Small intestine (tissue), 7 donors: ENCODE measurements around the gene RAPGEF1. TPM values are rescaled to one million over a fixed set of nuclear protein-coding genes. Genes with fewer than 3 reads are reported as not detected.
A peak's percentile ranks its signal among the peaks of the same experiment; 100 is the strongest.

ENCODE experiments used
- DNase-seq, 2 donors: peaks; one replicate each; pipeline versions ENCODE4 v3.0.0 to v3.0.0-alpha.2; 2013
- FAIRE-seq: peaks from 2 replicates; lab custom pipeline; 2012; peaks lifted over from hg19 to GRCh38; lab: Jason Lieb, UNC
- H3K27ac ChIP-seq, 3 donors: one replicate each; pipeline ENCODE4 v1.5.1; 2013; ENCODE audit warnings: low read length in 2 of 3, mild to moderate bottlenecking in 2 of 3, control low read depth in 1 of 3, inconsistent platforms in 1 of 3, low read depth in 1 of 3, moderate library complexity in 1 of 3
- H3K27me3 ChIP-seq, 3 donors: one replicate each; pipeline ENCODE4 v1.6.1; 2013; ENCODE audit warnings: low read length in 3 of 3, inconsistent platforms in 1 of 3; ENCODE audit not compliant: control insufficient read depth in 3 of 3, insufficient read depth in 3 of 3
- H3K36me3 ChIP-seq, 3 donors: one replicate each; pipeline ENCODE4 v1.6.1; 2013; ENCODE audit warnings: low read length in 3 of 3, inconsistent platforms in 1 of 3, low read depth in 1 of 3, mild to moderate bottlenecking in 1 of 3, moderate library complexity in 1 of 3; ENCODE audit not compliant: control insufficient read depth in 3 of 3, insufficient read depth in 2 of 3
- H3K4me1 ChIP-seq, 3 donors: one replicate each; pipeline ENCODE4 v1.6.1; 2013; ENCODE audit warnings: low read length in 2 of 3, inconsistent platforms in 1 of 3, low read depth in 1 of 3, mild to moderate bottlenecking in 1 of 3, moderate library complexity in 1 of 3; ENCODE audit not compliant: control insufficient read depth in 3 of 3, insufficient read depth in 2 of 3
- H3K4me3 ChIP-seq, 3 donors: one replicate each; pipeline ENCODE4 v1.5.1; 2013; ENCODE audit warnings: low read length in 3 of 3, control low read depth in 1 of 3, inconsistent platforms in 1 of 3, low read depth in 1 of 3, mild to moderate bottlenecking in 1 of 3, moderate library complexity in 1 of 3
- H3K9me3 ChIP-seq, 2 donors: one replicate each; pipeline ENCODE4 v1.6.1; 2013; ENCODE audit warnings: low read depth in 1 of 2, low read length in 1 of 2; ENCODE audit not compliant: control insufficient read depth in 2 of 2, insufficient read depth in 1 of 2
- WGBS, 3 donors: extraction: QIAGEN DNeasy Blood & Tissue Kit; methylation state at CpG; one replicate each; pipeline ENCODE4 v1.1.7; 2013; 5-methylcytosine and 5-hydroxymethylcytosine counted together
- polyA plus RNA-seq, 4 donors: library from polyadenylated mRNA; stranded (reverse) in 3 of 4; unstranded in 1 of 4; fragments of 200-250 nt in 3 of 4; fragments of 120-200 nt in 1 of 4; gene quantifications; one replicate each; pipeline versions ENCODE4 v1.2.1 to v1.2.3, GENCODE V29; 2013
- donor health status: healthy with polysubstance abuse.
- donor health status: control.
- donor health status: control.
- donor health status: Bipolar disorder and iron deficiency.
- donor health status: healthy.

Gene RAPGEF1
- polyA plus RNA-seq, 4 donors: 15.4 to 43.4 (median 21.2) TPM

- H3K4me3 ChIP-seq: no peak overlapping the region
- 54 to 65% (median 61%) methylated on average over 5 of the region's 5 CpGs for WGBS, 3 donors
- no peak for DNase-seq
- FAIRE-seq: no peak
- H3K36me3 ChIP-seq: peaks cover 0 to 9% (median 0%) of the 10 kb centered on the region in 3 donors
- peaks cover 6 to 21% (median 12%) of the 10 kb centered on the region in 3 donors for H3K4me1 ChIP-seq
- no peaks in the 10 kb centered on the region for H3K27me3 ChIP-seq
- H3K27ac ChIP-seq: peak overlapping the region in 1 of 3 donors; percentile 64
- H3K9me3 ChIP-seq: no peaks in the 10 kb centered on the region
Measured at GRCh38 chr9:131697908-131698617, 41.8 kb downstream of the RAPGEF1 start.

GRCh38 chr9:131697097-131697496, 42.8 kb downstream of the RAPGEF1 start:
- Histone ChIP-seq H3K9me3 (no peaks in the 10 kb centered on the region), H3K4me3 (no peak overlapping the region), H3K4me1 (peaks cover 6 to 24% (median 12%) of the 10 kb centered on the region in 3 donors), H3K36me3 (peaks cover 0 to 9% (median 0%) of the 10 kb centered on the region in 3 donors), H3K27ac (peak overlapping the region in 1 of 3 donors; percentile 64), H3K27me3 (no peaks in the 10 kb centered on the region)
- FAIRE-seq (no peak), DNase-seq (no peak)
- 67 to 75% (median 69%) methylated on average over 6 of the region's 6 CpGs for WGBS, 3 donors

- no peak for FAIRE-seq
- H3K9me3 ChIP-seq: no peaks in the 10 kb centered on the region
- WGBS, 3 donors: 95 to 96% (median 96%) methylated on average over 6 of the region's 6 CpGs
- H3K4me3 ChIP-seq: no peak overlapping the region
- peaks cover 6 to 22% (median 12%) of the 10 kb centered on the region in 3 donors for H3K4me1 ChIP-seq
- H3K27me3 ChIP-seq: no peaks in the 10 kb centered on the region
- peaks cover 0 to 9% (median 0%) of the 10 kb centered on the region in 3 donors for H3K36me3 ChIP-seq
- H3K27ac ChIP-seq: no peak overlapping the region
- no peak for DNase-seq
Measured at GRCh38 chr9:131695836-131696460, 43.9 kb downstream of the RAPGEF1 start.

GRCh38 chr9:131695366-131695765, 44.5 kb downstream of the RAPGEF1 start:
- peaks cover 0 to 9% (median 0%) of the 10 kb centered on the region in 3 donors for H3K36me3 ChIP-seq
- 95 to 97% (median 96%) methylated on average over 5 of the region's 5 CpGs for WGBS, 3 donors
- no peaks in the 10 kb centered on the region for H3K27me3 ChIP-seq
- H3K9me3 ChIP-seq: no peaks in the 10 kb centered on the region
- H3K4me1 ChIP-seq: peaks cover 6 to 21% (median 12%) of the 10 kb centered on the region in 3 donors
- no peak overlapping the region for H3K27ac ChIP-seq
- DNase-seq: no peak
- FAIRE-seq: no peak
- H3K4me3 ChIP-seq: no peak overlapping the region

- 82 to 94% (median 91%) methylated on average over 4 of the region's 4 CpGs for WGBS, 3 donors
Measured at GRCh38 chr9:131693651-131694597, 46.0 kb downstream of the RAPGEF1 start.

GRCh38 chr9:131692612-131693562, 47.0 kb downstream of the RAPGEF1 start:
- peaks cover under 1 to 15% (median 3%) of the 10 kb centered on the region in 3 donors for H3K4me1 ChIP-seq
- H3K9me3 ChIP-seq: no peaks in the 10 kb centered on the region
- 85 to 93% (median 90%) methylated on average over 7 of the region's 7 CpGs for WGBS, 3 donors
- H3K4me3 ChIP-seq: no peak overlapping the region
- no peak for DNase-seq
- H3K27ac ChIP-seq: no peak overlapping the region
- H3K27me3 ChIP-seq: no peaks in the 10 kb centered on the region
- no peak for FAIRE-seq
- peaks cover 0 to 9% (median 0%) of the 10 kb centered on the region in 3 donors for H3K36me3 ChIP-seq

More at GRCh38 chr9:131693651-131694597, 46.0 kb downstream of the RAPGEF1 start:
- Histone ChIP-seq H3K4me3 (no peak overlapping the region), H3K27me3 (no peaks in the 10 kb centered on the region), H3K9me3 (no peaks in the 10 kb centered on the region), H3K27ac (no peak overlapping the region), H3K4me1 (peaks cover 6 to 21% (median 11%) of the 10 kb centered on the region in 3 donors), H3K36me3 (peaks cover 0 to 9% (median 0%) of the 10 kb centered on the region in 3 donors)
- DNase-seq: no peak
- no peak for FAIRE-seq

- 63 to 69% (median 66%) methylated on average over 7 of the region's 7 CpGs for WGBS, 3 donors
- Histone ChIP-seq H3K27ac (peak overlapping the region in 1 of 3 donors; percentile 29), H3K4me1 (peaks cover 0 to 9% (median 0%) of the 10 kb centered on the region in 3 donors)
Measured at GRCh38 chr9:131691969-131692611, 47.8 kb downstream of the RAPGEF1 start.

More at GRCh38 chr9:131691969-131692611, 47.8 kb downstream of the RAPGEF1 start:
- no peaks in the 10 kb centered on the region for H3K9me3 ChIP-seq
- H3K4me3 ChIP-seq: no peak overlapping the region
- H3K27me3 ChIP-seq: no peaks in the 10 kb centered on the region
- DNase-seq (no peak), FAIRE-seq (no peak)
- peaks cover 0 to 5% (median 0%) of the 10 kb centered on the region in 3 donors for H3K36me3 ChIP-seq
